Ureter (tissue), 1 donor: ENCODE results near the gene RIGI. TPM values are rescaled to one million over a fixed set of nuclear protein-coding genes. Genes with fewer than 3 reads are reported as not detected.
"Not testable (repeated sequence)": the region's sequence is repeated elsewhere in the genome, so short reads cannot be mapped to it uniquely, and the experiment has no call there.

ENCODE experiments used
- DNase-seq: peaks from one replicate; pipeline ENCODE4 v3.0.0-alpha.2; 2020; ENCODE audit warnings: low spot score
- total RNA-seq: library from RNA; stranded (reverse); gene quantifications from one replicate; pipeline ENCODE4 v1.2.4, GENCODE V29; 2023
- donor health status: DM: yes; HTN: yes; CAD: no.

The RIGI gene
- total RNA-seq, 1 donor from 2014 or later, result 10.0 TPM

GRCh38 chr9:32526707-32527048 is 682 bp upstream of the RIGI start:
- no peak for DNase-seq

DNA sequence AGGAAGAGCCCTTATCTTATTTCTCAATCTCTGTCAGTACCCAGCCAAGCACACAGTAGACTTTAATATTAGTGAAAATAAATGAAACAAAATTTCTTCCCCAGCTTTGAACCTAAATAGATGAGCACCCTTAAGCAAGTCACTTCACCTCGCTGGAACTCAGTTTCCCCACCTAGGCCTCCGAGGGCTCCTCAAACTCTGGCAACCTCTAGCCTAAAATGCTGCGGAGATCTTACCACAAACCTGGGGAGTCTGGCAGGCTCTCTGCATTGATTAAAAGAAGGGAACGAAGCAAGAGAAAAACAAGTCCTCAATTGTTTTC is 326 bp downstream of the RIGI start:
- no peak for DNase-seq

DNA sequence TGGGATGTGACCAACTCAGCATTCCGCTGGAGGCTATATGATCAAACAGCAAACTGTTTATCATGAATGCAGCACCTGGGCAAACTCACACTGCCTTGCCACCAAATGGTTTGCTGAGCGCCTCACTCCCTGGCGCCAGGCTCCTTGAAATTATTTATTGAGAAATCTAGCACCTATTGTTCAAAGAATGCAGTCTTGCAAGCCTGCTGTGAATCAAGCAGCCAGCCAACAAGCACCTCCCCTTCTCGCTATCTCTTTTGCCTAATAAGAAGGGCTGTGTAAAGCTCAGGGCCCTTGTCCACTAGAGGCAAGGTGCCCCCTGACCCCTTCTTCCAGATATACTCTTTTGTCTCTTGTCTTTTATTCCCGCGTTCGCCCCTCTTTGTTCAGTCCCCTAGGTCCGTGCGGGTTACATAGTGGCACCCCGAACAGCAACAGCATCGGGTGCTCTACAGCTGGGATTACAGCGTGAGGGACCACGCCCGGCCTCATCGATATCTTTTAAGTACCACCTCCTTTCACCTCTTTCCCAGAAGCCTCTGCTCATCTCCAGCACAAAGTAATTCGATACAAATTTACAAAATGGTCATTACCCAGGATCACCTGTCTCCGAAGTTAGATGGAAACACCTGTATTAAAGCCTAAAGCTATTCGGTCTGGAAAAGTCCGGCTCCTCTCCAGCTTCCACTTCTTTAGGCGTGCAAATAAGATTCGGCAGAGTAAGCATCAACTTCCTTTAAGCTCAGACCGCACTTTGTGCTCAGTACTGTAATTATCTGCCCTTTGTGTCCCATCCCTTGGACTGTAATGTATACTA is 896 bp downstream of the RIGI start:
- DNase-seq, result no peak

DNA sequence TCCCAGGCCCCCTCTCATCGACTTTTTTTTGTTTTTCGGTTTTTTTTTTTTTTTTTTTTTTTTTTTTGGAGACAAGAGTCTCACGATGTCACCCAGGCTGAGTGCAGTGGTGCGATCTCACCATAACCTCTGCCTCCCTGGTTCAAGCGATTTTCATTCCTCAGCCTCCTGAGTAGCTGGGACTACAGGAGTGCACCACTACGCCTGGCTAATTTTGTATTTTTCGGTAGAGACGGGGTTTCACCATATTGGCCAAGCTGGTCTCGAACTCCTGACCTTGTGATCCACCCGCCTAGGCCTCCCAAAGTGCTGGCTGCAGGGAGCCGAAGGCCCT is 1.5 kb downstream of the RIGI start:
- not testable (repeated sequence) for DNase-seq

DNA sequence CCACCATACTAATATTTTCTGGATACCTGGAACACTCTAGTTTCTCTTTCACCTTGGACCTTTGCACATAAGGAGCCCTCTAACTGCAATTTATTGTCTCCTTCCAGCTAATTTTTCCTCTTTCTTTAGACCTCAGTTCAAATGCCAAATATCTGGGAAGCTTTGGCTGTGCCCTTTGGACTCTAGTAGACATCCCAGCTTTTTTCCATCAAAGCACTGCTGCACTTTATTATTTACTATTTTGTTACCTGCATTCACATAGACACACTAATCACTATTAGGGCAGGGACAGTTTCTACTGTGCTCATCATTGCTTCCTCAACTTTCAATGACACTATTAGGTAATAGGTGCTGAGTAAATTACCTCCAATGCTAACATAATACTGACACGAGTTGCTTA is 2.1 kb downstream of the RIGI start:
- no peak for DNase-seq

- DNase-seq, result no peak
These were observed 7.7 kb downstream of the RIGI start for GRCh38 chr9:32518276-32518675.

- no peak for DNase-seq
These were observed 9.8 kb downstream of the RIGI start for GRCh38 chr9:32516241-32516640.

- DNase-seq, result no peak
These were observed 17.3 kb downstream of the RIGI start for GRCh38 chr9:32508728-32509127.

- no peak for DNase-seq
These were observed 23.0 kb downstream of the RIGI start for GRCh38 chr9:32503008-32503407.

- no peak for DNase-seq
These were observed 23.5 kb downstream of the RIGI start for GRCh38 chr9:32502464-32502863.

GRCh38 chr9:32501868-32502267 is 24.1 kb downstream of the RIGI start:
- DNase-seq, result no peak

DNA sequence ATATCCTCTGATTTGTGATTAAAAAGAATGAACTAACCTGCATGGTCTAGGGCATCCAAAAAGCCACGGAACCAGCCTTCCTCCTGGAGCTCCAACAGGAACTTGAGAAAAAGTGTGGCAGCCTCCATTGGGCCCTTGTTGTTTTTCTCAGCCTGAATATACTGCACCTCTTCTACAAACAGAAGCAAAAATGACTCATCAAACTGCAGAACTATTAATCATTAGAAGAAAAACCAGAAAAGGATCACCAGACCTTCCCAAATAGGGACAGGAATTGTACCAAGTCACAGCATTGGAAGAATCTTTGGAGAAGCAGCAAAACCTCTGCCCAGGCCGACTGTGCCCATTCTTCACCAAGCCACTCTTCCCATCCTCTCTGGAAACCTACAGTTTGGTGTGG is 25.2 kb downstream of the RIGI start:
- no peak for DNase-seq

DNA sequence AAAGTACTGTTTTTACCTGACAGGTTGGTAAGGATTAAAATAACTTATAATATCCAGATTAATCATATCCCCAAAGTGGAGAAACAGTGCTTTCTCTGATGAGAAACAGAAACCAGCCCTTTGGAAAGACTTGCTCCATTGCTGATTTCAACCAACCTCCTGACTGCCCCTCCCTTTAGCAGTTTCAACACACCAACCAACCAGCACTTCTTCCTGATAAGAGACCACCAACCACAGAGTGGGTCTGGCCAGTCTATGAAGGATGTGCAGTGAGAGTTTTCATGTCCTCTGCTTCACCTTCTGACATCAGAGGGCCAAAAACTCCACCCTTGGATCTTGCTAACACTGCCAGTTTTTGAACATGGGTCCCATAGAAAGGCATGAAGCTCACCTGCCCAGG is 28.1 kb downstream of the RIGI start:
- DNase-seq, result no peak

DNA sequence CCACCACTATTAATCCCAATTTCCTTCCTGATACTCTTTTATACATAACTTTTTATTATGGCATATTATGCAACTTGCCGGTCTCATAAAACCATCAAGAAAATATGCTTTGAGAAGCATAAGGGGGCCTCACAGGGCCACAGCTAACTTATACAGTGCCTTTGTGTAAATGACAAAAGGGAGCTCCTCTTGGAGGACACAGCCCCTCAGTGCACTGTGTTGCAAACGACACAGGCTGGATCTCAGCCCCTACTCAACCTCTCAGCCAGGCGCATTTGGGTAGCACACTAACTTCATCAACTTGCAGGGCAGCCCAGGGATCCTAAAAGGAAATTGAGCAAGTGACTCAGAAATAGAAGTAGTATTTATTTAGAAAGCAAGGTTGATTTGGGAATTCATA is 35.4 kb downstream of the RIGI start:
- no peak for DNase-seq

DNA sequence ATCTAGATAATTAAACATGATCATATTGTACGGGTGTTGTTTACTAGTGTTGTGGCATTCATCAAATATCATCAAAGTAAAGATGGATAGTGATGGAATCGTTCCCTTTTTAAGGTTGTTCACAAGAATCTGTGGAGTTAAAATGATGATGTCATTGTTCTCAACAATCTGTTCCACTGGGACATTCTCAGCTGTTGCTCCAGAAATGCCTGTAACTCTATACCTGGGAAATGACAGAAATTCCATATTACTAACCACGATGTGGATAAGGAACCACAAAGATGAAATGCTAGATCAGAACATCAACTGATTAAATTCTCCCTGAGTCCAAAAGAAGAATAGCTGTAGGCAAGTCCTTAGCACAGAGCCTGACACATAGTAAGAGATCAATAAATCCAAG is 38.0 kb downstream of the RIGI start:
- no peak for DNase-seq

DNA sequence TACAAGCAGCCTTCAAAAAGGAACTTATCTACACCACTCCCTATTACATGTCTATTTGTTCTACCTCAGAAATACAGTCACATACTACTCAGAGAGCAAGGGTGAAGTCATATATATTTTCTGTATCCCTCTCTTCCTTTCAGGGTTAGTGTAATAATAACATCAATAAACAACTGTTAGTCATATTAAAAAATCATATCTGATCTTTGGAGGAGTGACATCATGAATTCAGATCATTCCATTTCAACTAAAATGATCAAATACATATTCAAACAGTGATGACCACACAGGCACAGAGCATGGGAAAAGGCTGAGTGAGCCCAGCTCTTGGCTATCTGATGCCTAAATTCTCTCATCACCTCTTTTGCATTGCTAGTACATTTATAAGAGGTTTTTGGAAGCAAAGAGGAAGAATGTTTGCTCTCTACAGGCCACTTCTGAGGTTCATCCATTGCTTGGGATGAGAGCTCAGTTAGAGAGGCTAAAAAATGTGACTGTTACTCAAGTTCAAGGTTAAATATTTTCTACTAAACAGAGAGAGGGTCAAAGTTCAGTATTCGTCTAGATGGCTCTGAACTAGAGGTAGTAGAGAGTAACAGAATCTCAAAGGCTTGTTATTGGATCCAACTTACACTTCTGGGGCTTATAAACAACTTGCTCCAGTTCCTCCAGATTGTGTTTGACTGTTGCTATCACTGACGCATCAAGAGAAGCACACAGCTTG is 39.0 kb downstream of the RIGI start:
- no peak for DNase-seq

DNA sequence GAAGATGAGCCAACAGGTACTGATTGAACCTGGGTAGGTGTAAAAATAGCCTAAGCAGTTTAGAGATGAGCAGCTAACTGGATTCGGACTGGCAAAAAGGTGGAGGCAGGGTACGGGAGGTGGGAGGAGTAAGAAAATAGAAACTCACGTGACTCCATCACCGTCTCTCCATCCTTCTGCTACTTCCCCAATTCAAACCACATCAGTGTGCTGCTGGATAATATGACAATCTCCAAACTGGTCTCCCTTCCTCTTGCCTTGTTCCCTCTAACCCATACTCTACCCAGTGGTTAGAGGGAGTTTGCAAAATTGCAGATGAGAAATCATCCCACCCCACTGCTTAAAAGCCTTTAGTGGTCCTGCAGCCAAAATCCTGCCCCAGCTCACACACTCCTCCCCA is 42.7 kb downstream of the RIGI start:
- no peak for DNase-seq

Other genes starting within 250 kb of the RIGI start
- gene ACO1, start 141.6 kb downstream of the RIGI start, total RNA-seq, result 30.6 TPM
- gene SMIM27, start 26.1 kb upstream of the RIGI start, total RNA-seq, result 12.3 TPM
- 13.3 TPM for gene TOPORS, start 26.4 kb upstream of the RIGI start, total RNA-seq
- gene NDUFB6, start 47.0 kb upstream of the RIGI start, total RNA-seq, result 30.5 TPM
- gene TAF1L, start 109.5 kb upstream of the RIGI start, total RNA-seq, result not detected